ENCODE results near the gene ELF4.

ELF4 gene

DNA sequence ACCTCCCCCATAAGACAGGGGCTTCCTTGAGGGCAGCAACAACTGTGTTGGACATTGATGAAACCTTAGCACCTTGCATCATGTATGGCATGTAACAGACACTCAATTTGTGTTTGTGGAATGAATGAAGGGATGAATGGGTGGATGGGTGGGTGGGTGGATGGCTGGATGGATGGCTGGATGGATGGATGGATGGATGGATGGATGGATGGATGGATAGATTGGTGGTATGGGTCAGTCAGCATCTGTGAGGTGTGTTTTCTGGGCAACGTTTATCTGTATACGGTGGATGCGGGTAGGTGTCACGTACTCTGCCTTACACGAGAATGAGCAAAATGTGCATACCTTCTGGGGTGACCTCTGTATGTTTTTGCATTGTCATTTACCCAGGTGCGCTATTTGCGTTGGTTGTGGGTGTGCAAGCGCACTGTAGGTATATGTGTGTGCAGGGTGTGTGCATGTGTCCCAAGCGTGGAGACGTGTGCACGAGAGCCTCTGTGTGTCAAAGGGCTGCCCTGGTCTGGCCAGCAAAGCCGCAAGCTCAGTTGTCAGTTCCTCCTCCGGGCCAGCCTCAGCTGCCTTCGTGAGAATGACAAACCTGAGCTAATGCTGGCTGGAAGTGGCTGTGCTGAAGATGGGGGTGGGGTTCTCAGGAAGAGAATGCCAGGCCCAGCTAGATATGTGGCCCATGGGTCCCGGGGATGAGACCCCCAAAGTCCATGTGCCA, 26.5 kb downstream of the ELF4 start:
- H3K4me3 ChIP-seq (replicated peaks; ENCODE audit: low read depth, low read length): no peak overlapping the region
- DNase-seq (ENCODE audit: low read depth): no peak
- no peak for TF ChIP-seq CTCF (IDR thresholded peaks at IDR 0.05; ENCODE audit: low read length, missing control alignments)

- no peak for TF ChIP-seq CTCF (IDR thresholded peaks at IDR 0.05; ENCODE audit: low read length, missing control alignments)
- no peak for DNase-seq (ENCODE audit: low read depth)
- H3K4me3 ChIP-seq (replicated peaks; ENCODE audit: low read depth, low read length): no peak overlapping the region
Measured at GRCh38 chrX:130083107-130083490, 27.2 kb downstream of the ELF4 start.

GRCh38 chrX:130082244-130083106, 27.8 kb downstream of the ELF4 start:
- DNase-seq (ENCODE audit: low read depth): no peak
- H3K4me3 ChIP-seq (replicated peaks; ENCODE audit: low read depth, low read length): no peak overlapping the region
- TF ChIP-seq CTCF (IDR thresholded peaks at IDR 0.05; ENCODE audit: low read length, missing control alignments): no peak

DNA sequence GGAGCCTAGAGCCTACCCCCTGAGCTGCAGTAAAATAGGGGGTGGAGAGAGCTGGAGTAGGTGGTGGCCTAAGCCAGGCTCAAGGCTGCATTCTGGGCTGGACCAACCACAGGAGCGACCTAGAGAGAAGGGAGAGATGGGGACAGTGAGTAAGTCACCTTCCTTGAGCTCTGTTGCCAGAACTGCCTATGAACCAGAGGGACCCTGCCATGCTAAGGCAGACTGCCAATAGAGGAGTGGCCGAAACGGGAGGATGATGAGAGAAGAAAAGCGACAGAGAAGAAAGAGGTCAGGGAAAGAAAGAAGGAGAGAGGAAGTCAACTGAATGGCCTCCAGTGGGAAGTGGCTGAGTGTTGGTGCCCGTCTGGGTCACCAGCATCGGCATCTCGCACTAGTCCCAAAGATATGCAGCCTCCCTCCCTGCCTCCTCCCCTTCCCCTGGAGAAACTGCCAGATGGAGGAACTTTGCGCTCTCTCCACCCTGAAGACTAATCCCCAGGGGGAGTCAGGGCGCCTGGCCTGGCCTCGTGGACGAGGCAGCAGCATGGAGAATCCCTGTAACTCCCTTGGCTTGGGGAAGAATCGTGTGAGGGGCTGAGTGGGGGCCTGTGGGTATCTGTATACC, 28.8 kb downstream of the ELF4 start:
- no peak overlapping the region for H3K4me3 ChIP-seq (replicated peaks; ENCODE audit: low read depth, low read length)
- no peak for DNase-seq (ENCODE audit: low read depth)
- no peak for TF ChIP-seq CTCF (IDR thresholded peaks at IDR 0.05; ENCODE audit: low read length, missing control alignments)

- DNase-seq (ENCODE audit: low read depth): no peak
- no peak overlapping the region for H3K4me3 ChIP-seq (replicated peaks; ENCODE audit: low read depth, low read length)
- TF ChIP-seq CTCF (IDR thresholded peaks at IDR 0.05; ENCODE audit: low read length, missing control alignments): no peak
Measured at GRCh38 chrX:130080791-130081367, 29.4 kb downstream of the ELF4 start.

DNA sequence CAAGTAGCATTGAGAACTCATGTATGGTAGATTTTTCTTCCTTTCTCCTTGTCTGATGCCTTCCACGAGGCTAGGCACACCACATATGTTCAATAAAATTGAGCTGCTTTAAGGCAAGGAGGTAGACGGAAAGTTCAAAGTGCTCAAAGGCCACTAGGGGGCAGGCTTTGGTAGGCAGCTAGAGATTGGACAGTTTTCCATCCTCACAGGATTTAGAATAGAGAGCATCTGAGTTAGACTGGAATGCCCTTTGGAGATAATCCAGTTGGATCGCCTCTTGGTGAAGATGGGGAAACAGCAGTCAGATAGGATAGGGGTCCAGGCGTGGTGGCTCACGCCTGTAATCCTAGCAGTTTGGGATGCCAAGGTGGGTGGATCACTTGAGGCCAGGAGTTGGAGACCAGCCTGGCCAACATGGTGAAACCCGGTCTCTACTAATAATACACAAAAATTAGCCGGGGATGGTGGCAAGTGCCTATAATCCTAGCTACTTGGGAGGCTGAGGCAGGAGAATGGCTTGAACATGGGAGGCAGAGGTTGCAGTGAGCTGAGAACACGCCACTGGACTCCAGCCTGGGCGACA, 30.4 kb downstream of the ELF4 start:
- H3K4me3 ChIP-seq (replicated peaks; ENCODE audit: low read depth, low read length): no peak overlapping the region
- DNase-seq (ENCODE audit: low read depth): peak; percentile 78
- peak; percentile 64 for TF ChIP-seq CTCF (IDR thresholded peaks at IDR 0.05; ENCODE audit: low read length, missing control alignments)

All from fibroblast of pulmonary artery (primary cell).